Measurements from ENCODE around the gene ANKS3.

- TF ChIP-seq CTCF (conservative IDR thresholded peaks at IDR 0.05; ENCODE audit: low read length) (no peak), EZH2phosphoT487 (IDR thresholded peaks at IDR 0.05; ENCODE audit: borderline replicate concordance, low read depth, low read length) (no peak)
Measured at GRCh38 chr16:4743226-4743878, 9.3 kb upstream of the ANKS3 start.
